GM18502 (cell line): Measurements from ENCODE around the gene CDC42EP3.

Experiments
- ATAC-seq: cut with Tn5 transposase; IDR thresholded peaks from one replicate; pipeline ENCODE4 v1.9.1; 2021; ENCODE audit warnings: mild to moderate bottlenecking; ENCODE audit not compliant: unreplicated experiment, poor library complexity

The CDC42EP3 gene

DNA sequence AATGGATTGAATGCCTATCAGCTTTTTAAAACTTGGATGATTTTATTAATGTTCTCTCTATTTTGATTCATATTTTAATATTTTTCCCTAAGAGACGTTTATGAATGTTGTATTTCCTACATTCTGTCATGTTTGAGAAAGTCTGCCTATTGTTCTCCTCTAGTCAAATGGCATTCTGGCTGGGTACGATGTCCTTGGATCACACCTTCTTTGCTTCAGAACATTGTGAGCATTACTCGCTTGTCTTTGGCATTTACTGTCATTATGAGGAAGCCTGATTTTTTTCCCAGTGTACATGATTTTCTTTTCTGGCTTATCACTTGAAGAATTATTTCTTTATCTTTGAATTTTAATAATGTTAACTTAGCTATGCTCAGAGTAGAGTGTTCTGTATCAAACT is 78.4 kb downstream of the CDC42EP3 start:
- no peak for ATAC-seq
